H1 (cell line): Measurements from ENCODE around the gene DAPK1.

Source experiments
- CEBPB ChIP-seq: IDR thresholded peaks from 2 replicates; pipeline ENCODE4 v1.6.1; 2012; ENCODE audit warnings: low read depth, low read length
- CTCF ChIP-seq, 3 experiments: IDR thresholded peaks; 1 replicate in 2 of 3; 2 replicates in 1 of 3; pipeline versions ENCODE4 v1.5.1 to v1.6.1; 2011; ENCODE audit warnings: low read length in 3 of 3, mild to moderate bottlenecking in 3 of 3, inconsistent platforms in 2 of 3, low read depth in 1 of 3, moderate library complexity in 1 of 3; ENCODE audit not compliant: insufficient read depth in 1 of 3; ENCODE audit errors: control extremely low read depth in 1 of 3
- POLR2AphosphoS5 ChIP-seq: IDR thresholded peaks from 2 replicates; pipeline ENCODE4 v1.6.1; 2011; ENCODE audit warnings: low read depth, low read length
- SIX5 ChIP-seq: IDR thresholded peaks from 2 replicates; pipeline ENCODE4 v1.6.1; 2011; ENCODE audit warnings: mild to moderate bottlenecking, low read depth, low read length

GRCh38 chr9:87587356-87587745 is 89.7 kb downstream of the DAPK1 start:
- no peak for TF ChIP-seq CEBPB
- TF ChIP-seq CTCF (IDR thresholded peaks at IDR 0.05; ENCODE audit: control extremely low read depth in 1 of 3, insufficient read depth in 1 of 3, low read depth in 1 of 3, low read length in 3 of 3), result no peak
- TF ChIP-seq SIX5, result no peak
- no peak for TF ChIP-seq POLR2AphosphoS5
